ENCODE data around the gene SLC9A9. TPM values are rescaled to one million over a fixed set of nuclear protein-coding genes. Genes with fewer than 3 reads are reported as not detected.

Gene SLC9A9
- total RNA-seq, 4 donors from 2014 or later: 10.1 to 27.2 (median 16.7) TPM

DNA sequence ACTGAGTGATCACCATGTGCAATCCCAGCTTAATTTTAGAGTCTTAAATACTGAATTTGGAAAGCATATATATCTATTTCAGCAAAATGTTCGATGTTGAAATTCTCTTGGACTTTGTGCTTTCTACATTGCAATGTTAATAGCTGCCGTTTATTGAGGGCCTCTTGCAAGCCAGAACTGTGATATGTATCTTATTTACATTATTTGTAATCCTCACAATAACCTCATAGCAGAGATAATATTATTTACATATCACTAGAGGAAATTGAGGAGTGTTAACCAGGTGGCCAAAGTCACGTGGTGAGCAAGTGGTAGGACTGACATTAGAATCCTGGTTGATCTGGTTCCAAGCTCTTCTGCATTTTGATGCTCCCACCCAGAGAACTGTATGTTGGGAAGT lies 254.1 kb downstream of the SLC9A9 start:
- ATAC-seq: no peak
- Histone ChIP-seq H3K9me3 (no peaks in the 10 kb centered on the region), H3K36me3 (no peaks in the 10 kb centered on the region), H3K27ac (no peak overlapping the region), H3K4me1 (no peaks in the 10 kb centered on the region), H3K4me3 (no peak overlapping the region), H3K27me3 (no peaks in the 10 kb centered on the region)
- 95 to 96% methylated on average over 2 to 3 of the region's 3 CpGs for WGBS, 2 donors (ENCODE audit: low coverage in 1 of 2)
- TF ChIP-seq, protein P1, sequence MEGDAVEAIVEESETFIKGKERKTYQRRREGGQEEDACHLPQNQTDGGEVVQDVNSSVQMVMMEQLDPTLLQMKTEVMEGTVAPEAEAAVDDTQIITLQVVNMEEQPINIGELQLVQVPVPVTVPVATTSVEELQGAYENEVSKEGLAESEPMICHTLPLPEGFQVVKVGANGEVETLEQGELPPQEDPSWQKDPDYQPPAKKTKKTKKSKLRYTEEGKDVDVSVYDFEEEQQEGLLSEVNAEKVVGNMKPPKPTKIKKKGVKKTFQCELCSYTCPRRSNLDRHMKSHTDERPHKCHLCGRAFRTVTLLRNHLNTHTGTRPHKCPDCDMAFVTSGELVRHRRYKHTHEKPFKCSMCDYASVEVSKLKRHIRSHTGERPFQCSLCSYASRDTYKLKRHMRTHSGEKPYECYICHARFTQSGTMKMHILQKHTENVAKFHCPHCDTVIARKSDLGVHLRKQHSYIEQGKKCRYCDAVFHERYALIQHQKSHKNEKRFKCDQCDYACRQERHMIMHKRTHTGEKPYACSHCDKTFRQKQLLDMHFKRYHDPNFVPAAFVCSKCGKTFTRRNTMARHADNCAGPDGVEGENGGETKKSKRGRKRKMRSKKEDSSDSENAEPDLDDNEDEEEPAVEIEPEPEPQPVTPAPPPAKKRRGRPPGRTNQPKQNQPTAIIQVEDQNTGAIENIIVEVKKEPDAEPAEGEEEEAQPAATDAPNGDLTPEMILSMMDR (IDR thresholded peaks at IDR 0.05): no peak
- TF ChIP-seq POLR2AphosphoS5 (IDR thresholded peaks at IDR 0.05): no peak

DNA sequence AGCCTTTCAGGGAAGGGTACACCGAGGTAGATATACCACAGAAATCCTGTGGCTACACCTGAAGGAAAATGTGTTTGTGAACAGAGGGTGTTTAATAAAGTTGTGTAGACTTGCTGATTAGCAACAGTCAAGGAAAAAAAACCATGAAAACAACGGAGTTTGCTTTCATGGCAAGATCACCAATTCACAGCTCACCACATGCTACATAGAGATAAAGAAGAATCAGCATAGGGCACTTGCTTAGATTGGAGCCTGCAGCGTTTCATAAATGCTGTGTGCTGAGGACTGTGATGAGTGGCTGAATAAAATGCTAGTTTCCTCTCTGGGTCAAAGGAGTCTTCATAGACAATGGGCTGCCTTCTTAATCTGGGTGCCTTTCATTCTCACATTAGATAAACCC lies 257.6 kb downstream of the SLC9A9 start:
- WGBS, 2 donors (ENCODE audit: low coverage in 1 of 2): 72 to 85% methylated on average over 3 of the region's 3 CpGs
- ATAC-seq: no peak
- Histone ChIP-seq H3K27ac (no peak overlapping the region), H3K27me3 (no peaks in the 10 kb centered on the region), H3K4me3 (no peak overlapping the region), H3K9me3 (no peaks in the 10 kb centered on the region), H3K4me1 (peaks cover 0 to 13% (median 2%) of the 10 kb centered on the region in 3 donors), H3K36me3 (no peaks in the 10 kb centered on the region)
- TF ChIP-seq, protein P1 (IDR thresholded peaks at IDR 0.05): no peak
- TF ChIP-seq POLR2A (IDR thresholded peaks at IDR 0.05): no peak
- TF ChIP-seq EP300 (IDR thresholded peaks at IDR 0.05): no peak
- no peak for TF ChIP-seq POLR2AphosphoS5 (IDR thresholded peaks at IDR 0.05)

DNA sequence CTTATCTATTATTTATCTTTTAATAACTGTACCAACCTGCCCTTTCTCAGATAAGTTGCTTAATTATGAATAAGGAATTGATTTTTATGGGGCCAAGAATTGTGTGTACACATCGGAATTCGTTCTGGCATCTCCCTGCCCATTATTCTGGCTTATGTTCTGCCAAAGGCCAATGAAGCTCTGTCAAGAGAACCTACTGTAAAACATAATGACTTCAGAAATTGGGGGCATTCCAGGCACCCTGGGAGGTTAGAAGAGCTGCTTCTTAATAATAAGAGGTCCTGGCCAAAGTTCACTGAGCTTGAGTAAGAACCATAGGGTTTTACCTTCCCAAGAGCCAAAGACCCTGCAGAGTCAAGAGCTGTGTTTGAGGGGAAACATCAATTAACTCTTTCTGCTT lies 261.7 kb downstream of the SLC9A9 start:
- TF ChIP-seq, protein P1 (IDR thresholded peaks at IDR 0.05): no peak
- TF ChIP-seq POLR2A (IDR thresholded peaks at IDR 0.05) (no peak), POLR2AphosphoS5 (IDR thresholded peaks at IDR 0.05) (no peak), EP300 (IDR thresholded peaks at IDR 0.05) (no peak)
- H3K4me3 ChIP-seq: no peak overlapping the region
- H3K4me1 ChIP-seq: peaks cover 0 to 15% (median 2%) of the 10 kb centered on the region in 3 donors
- no peaks in the 10 kb centered on the region for H3K36me3 ChIP-seq
- no peak overlapping the region for H3K27ac ChIP-seq
- peak; percentile 26 for ATAC-seq
- H3K27me3 ChIP-seq: no peaks in the 10 kb centered on the region
- no peaks in the 10 kb centered on the region for H3K9me3 ChIP-seq
- 21 to 33% methylated on average over 2 of the region's 2 CpGs for WGBS, 2 donors (ENCODE audit: low coverage in 1 of 2)

DNA sequence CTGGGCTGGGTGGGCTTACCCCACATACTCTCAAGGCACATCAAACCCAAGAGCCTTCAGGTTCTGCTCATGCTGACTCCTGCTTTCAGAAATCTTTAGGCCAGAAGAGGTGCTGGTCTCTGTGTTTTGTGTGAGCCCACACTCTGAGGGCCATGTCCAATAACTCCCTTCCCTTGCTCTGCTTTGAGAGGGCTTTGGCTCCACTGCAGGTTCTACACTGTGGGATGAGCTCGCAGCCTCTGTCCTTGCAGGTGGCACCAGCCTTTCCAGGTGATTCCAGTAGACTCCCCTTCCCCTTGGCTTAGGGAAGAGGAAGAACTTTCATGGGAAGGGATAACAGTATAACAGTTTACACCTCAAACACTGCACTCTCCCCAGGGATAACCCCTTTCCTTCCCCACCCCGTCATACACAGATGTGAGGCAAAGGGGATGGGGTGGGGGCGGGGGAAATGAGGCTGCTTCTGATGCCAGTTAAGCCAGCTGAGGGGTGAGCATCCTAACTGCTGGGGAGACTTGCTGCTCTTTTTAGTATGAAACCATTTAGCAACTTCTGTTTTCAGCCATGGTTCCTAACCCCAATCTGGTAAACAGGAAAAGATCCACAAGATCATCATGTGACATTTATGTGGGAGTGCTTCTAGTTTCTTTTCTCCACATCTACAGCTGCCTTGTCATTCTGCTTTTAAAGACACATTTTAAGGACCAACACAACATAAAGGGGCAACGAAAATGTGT lies 262.4 kb downstream of the SLC9A9 start:
- ATAC-seq: peak; percentile 2
- Histone ChIP-seq H3K4me3 (no peak overlapping the region), H3K9me3 (no peaks in the 10 kb centered on the region), H3K4me1 (peaks cover 0 to 15% (median 2%) of the 10 kb centered on the region in 3 donors), H3K27ac (no peak overlapping the region), H3K36me3 (no peaks in the 10 kb centered on the region), H3K27me3 (no peaks in the 10 kb centered on the region)
- WGBS, 2 donors (ENCODE audit: low coverage in 1 of 2): 57 to 100% methylated on average over 1 to 2 of the region's 4 CpGs
- TF ChIP-seq POLR2A (IDR thresholded peaks at IDR 0.05): no peak
- TF ChIP-seq POLR2AphosphoS5 (IDR thresholded peaks at IDR 0.05): no peak
- no peak for TF ChIP-seq EP300 (IDR thresholded peaks at IDR 0.05)
- TF ChIP-seq, protein P1 (IDR thresholded peaks at IDR 0.05): no peak

DNA sequence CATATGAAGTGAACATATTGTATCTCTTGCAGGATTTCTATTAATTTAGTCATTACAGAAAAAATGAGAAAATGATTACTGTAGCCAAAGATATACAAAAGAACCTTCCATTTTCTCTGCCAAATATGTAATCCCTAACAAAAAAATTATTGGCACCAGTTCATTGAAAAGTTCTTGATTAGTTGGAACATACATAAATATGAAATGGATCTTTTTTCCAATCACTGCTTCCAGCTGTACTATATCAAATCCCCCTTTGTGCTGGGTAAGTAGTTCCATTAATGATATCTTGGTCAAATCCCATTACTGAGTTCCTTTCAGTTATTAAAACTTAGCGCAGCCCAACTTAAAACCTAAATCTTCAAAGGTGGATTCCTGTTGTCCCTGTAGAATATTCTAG lies 263.8 kb downstream of the SLC9A9 start:
- Histone ChIP-seq H3K4me3 (no peak overlapping the region), H3K27ac (no peak overlapping the region), H3K27me3 (no peaks in the 10 kb centered on the region), H3K4me1 (peaks cover 0 to 15% (median 2%) of the 10 kb centered on the region in 3 donors), H3K36me3 (peaks cover 0 to 4% of the 10 kb centered on the region in 2 donors), H3K9me3 (no peaks in the 10 kb centered on the region)
- ATAC-seq: no peak
- TF ChIP-seq, protein P1 (IDR thresholded peaks at IDR 0.05): no peak
- TF ChIP-seq POLR2A (IDR thresholded peaks at IDR 0.05) (no peak), POLR2AphosphoS5 (IDR thresholded peaks at IDR 0.05) (no peak), EP300 (IDR thresholded peaks at IDR 0.05) (no peak)
- WGBS, 2 donors (ENCODE audit: low coverage in 1 of 2): 60 to 100% methylated on average over 1 of the region's 1 CpG

Measured in gastroesophageal sphincter (tissue), 4 donors.